ENCODE results near the gene RASGRF1.

DNA sequence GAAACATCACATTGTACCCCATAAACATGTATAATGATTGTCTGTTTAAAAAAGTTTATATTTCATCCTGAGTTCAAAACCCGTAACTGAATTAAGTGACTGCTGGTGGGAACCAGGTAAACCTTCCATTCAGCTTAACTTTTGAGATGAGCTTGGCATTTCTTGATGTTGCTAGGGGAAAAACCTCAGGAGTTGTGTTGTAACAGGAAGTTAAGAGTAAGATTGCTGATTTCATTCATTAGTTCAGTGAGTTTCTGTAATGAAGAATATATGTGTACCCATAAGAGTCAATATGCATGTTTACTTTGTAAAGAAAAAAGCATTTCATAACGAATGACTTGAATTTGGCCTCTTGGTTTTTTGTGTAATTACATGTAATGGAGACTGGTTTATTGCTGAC, 178.3 kb downstream of the RASGRF1 start:
- TF ChIP-seq, protein P1, sequence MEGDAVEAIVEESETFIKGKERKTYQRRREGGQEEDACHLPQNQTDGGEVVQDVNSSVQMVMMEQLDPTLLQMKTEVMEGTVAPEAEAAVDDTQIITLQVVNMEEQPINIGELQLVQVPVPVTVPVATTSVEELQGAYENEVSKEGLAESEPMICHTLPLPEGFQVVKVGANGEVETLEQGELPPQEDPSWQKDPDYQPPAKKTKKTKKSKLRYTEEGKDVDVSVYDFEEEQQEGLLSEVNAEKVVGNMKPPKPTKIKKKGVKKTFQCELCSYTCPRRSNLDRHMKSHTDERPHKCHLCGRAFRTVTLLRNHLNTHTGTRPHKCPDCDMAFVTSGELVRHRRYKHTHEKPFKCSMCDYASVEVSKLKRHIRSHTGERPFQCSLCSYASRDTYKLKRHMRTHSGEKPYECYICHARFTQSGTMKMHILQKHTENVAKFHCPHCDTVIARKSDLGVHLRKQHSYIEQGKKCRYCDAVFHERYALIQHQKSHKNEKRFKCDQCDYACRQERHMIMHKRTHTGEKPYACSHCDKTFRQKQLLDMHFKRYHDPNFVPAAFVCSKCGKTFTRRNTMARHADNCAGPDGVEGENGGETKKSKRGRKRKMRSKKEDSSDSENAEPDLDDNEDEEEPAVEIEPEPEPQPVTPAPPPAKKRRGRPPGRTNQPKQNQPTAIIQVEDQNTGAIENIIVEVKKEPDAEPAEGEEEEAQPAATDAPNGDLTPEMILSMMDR (conservative IDR thresholded peaks at IDR 0.05): no peak
- TF ChIP-seq ZFX (IDR thresholded peaks at IDR 0.05): no peak

Data from C4-2B (cell line).